ENCODE data around the gene DDX56. TPM values are rescaled to one million over a fixed set of nuclear protein-coding genes. Genes with fewer than 3 reads are reported as not detected.

The DDX56 gene
- total and polyA plus RNA-seq, 3 experiments from 2014 or later = 36.0 to 158 (median 148) TPM

DNA sequence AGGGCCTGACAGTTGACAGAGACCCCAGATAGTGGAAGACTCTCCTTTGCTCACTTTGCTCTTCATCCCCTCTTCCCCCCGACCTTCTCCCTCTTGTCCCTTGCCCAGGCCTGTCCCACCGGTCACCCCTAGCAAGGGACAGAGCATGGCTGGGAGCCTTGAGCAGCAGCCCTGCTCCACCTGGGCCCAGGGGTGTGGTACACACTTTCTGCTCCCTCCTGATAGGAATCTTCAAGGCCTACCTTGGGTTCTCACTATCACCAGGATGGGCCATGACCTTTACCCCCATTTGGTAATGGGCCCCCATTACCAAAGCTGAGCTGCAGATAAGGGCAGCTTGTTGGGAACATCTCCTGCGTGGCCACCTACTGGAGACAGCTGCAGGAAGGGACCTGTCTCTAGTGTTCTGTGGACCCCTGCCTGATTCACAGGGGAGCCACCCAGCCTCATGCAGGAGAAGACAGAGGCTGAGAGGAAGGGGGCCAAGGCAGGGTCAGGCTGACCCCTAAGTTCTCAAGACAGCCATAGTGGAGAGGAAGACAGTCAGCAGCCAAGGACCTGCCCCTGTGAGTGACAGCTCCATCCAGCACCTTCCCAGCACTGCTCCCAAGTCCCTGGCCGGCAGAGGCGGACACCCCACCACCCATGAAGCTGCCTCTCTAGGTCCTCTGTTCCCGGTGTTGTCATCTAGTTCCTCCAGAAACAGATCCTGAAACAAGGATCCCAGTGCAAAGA lies 31.7 kb downstream of the DDX56 start:
- H3K9me3 Mint-ChIP-seq = no peaks in the 10 kb centered on the region
- H3K36me3 Mint-ChIP-seq = peaks cover 0 to 2% (median 0%) of the 10 kb centered on the region in 3 donors
- Histone ChIP-seq H3K36me3 (ENCODE audit: insufficient read depth, low read length) (no peaks in the 10 kb centered on the region), H3K4me1 (ENCODE audit: insufficient read depth, low read length) (no peaks in the 10 kb centered on the region), H3K27me3 (ENCODE audit: insufficient read depth, low read length, poor library complexity, severe bottlenecking) (no peaks in the 10 kb centered on the region), H3K4me3 (ENCODE audit: low read length) (no peak overlapping the region), H3K27ac (ENCODE audit: low read depth, low read length) (no peak overlapping the region), H3K9me3 (ENCODE audit: low read length) (no peaks in the 10 kb centered on the region)
- H3K4me1 Mint-ChIP-seq = no peaks in the 10 kb centered on the region
- H3K27me3 Mint-ChIP-seq = peaks cover 6 to 8% of the 10 kb centered on the region in 2 donors
- ChIA-PET CTCF (no interaction called here), POLR2A (interaction anchor here (0.5 kb wide), 1 partner anchor 95 kb away, joined by 3 read pairs; no protein-coding TSS in a partner anchor)
- H3K27ac Mint-ChIP-seq = no peak overlapping the region
- H3K4me3 Mint-ChIP-seq = no peak overlapping the region
- DNase-seq = no peak

DNA sequence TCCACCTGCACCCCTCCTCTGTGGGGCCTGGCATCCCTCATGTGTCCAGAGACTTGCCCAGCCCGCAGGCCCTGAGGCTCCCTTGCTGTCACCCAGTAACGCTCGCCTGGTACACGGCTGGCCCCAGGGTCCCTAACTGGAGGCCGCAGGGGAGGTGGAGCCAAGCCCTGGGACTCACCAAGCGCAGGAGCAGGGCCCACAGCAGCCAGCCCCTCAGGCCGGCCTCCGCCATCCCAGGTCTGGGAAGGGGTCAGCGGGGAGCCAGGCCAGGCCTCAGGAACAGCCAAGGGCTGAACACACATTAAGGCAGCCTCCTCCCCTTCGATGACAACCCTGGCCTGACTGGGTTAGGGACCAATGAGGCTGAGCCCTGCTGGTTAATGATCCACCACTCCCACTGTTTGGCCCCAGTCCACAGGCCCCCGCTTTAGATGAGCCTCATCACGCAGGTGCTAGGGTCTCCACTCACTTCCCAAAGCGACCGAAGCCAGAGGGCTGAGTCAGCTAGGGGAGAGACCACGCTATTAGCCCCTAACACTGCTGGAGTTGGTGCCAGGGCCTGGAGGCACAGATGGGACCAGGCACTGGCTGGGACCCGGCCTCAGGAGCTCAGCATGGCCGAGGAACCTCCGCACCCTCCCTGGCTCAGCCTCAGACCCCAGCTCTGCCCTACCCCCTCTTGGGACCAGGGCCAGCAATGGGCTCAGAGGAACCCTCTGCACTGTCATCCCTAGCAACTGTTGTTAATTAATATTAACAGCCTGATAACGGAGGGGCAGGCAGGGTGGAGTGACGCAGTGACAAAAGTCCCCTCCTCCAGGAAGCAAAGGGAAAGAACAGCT lies 32.5 kb downstream of the DDX56 start, which contains the start of gene NPC1L1:
Gene NPC1L1 (minus strand): TSS at position 303 of the 842 bp plus-strand sequence. CDS start 71 bp downstream, at position 232.
- H3K4me1 Mint-ChIP-seq = no peaks in the 10 kb centered on the region
- no peaks in the 10 kb centered on the region for H3K27me3 ChIP-seq (ENCODE audit: insufficient read depth, low read length, poor library complexity, severe bottlenecking)
- ChIA-PET CTCF (no interaction called here), POLR2A (no interaction called here)
- H3K27me3 Mint-ChIP-seq = peaks cover 6 to 7% of the 10 kb centered on the region in 2 donors
- no peak within 1 kb of the TSS for H3K4me3 ChIP-seq (ENCODE audit: low read length)
- no peak within 1 kb of the TSS for H3K4me3 Mint-ChIP-seq
- no peaks in the 10 kb centered on the region for H3K9me3 ChIP-seq (ENCODE audit: low read length)
- H3K4me1 ChIP-seq (ENCODE audit: insufficient read depth, low read length) = no peaks in the 10 kb centered on the region
- peaks cover 0 to 2% (median 0%) of the 10 kb centered on the region in 3 donors for H3K36me3 Mint-ChIP-seq
- H3K9me3 Mint-ChIP-seq = no peaks in the 10 kb centered on the region
- no peak within 1 kb of the TSS for H3K27ac ChIP-seq (ENCODE audit: low read depth, low read length)
- no peaks in the 10 kb centered on the region for H3K36me3 ChIP-seq (ENCODE audit: insufficient read depth, low read length)
- H3K27ac Mint-ChIP-seq = no peak within 1 kb of the TSS
- no peak for DNase-seq

DNA sequence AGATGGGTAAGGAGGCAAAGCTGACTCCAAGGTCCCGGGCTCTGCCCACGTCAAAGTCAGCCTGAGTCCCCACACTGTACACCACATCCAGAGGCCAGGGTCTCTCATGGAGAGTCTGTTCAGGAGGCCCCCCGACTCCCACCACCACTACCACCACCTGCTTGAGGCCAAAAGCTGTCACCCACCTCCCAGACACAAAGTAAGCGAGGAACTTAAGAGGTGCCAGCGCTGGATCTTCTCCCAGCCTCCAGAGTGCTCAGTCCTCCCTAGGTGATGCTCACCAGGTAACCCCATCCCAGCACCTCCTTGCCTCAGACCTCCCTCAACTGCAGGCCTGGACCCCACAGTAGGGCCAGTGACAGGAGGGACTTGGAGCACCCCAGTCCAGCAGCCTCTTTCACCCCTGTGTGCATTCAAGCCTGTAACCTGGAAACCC lies 33.1 kb downstream of the DDX56 start:
- Histone ChIP-seq H3K9me3 (ENCODE audit: low read length) (no peaks in the 10 kb centered on the region), H3K27me3 (ENCODE audit: insufficient read depth, low read length, poor library complexity, severe bottlenecking) (no peaks in the 10 kb centered on the region), H3K4me3 (ENCODE audit: low read length) (no peak overlapping the region), H3K36me3 (ENCODE audit: insufficient read depth, low read length) (no peaks in the 10 kb centered on the region), H3K4me1 (ENCODE audit: insufficient read depth, low read length) (no peaks in the 10 kb centered on the region), H3K27ac (ENCODE audit: low read depth, low read length) (no peak overlapping the region)
- Mint-ChIP-seq H3K27ac (no peak overlapping the region), H3K36me3 (peaks cover 0 to 2% (median 0%) of the 10 kb centered on the region in 3 donors), H3K27me3 (peaks cover 6 to 7% of the 10 kb centered on the region in 2 donors), H3K9me3 (no peaks in the 10 kb centered on the region), H3K4me3 (no peak overlapping the region), H3K4me1 (no peaks in the 10 kb centered on the region)
- ChIA-PET CTCF (interaction anchor here (0.6 kb wide), 1 partner anchor 63 kb away, joined by 3 read pairs; no protein-coding TSS in a partner anchor), POLR2A (no interaction called here)
- no peak for DNase-seq

DNA sequence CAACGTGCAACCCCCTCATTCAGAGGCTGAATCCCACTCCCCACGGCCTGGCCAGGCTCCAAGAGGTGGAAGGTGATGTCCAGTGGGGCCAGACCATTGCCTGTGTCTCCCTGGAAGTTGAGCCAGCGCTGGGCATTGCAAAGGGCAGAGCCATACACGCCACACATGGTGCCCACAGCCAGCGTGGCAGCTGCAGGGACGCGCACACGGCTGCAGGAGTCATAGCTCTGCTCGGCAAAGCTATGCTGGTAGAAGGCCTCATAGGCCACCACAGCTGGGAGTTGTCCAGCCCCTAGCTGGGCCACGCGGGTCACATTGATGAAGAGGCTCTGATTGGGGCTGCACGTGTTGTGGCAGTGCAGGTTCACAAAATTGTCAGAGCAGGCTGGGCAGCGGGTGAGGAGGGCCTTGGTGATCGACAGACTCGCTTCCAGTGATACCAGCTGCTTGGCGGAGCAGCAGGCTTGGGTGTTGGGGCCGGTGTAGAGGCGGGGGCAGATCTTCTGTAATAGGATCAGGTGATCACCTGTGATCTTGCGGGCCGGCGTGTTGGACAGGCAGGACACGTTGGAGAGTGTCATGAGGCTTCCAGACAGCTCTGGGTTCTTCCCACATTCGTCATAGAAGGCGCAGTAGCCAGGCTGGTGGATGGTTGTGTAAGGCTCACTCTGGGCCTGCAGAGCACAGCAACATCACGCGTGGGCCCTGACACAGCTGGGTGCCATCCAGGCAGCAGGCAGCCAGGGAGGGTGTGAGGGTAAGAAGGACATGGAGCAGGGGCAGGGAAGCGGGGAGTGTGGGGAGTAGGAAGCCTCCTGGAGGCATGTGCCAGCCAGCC lies 33.8 kb downstream of the DDX56 start:
- H3K4me1 ChIP-seq (ENCODE audit: insufficient read depth, low read length) = no peaks in the 10 kb centered on the region
- no peak overlapping the region for H3K4me3 ChIP-seq (ENCODE audit: low read length)
- ChIA-PET POLR2A (no interaction called here), CTCF (interaction anchor here (0.6 kb wide), 1 partner anchor 62 kb away, joined by 3 read pairs; no protein-coding TSS in a partner anchor)
- DNase-seq = no peak
- no peaks in the 10 kb centered on the region for H3K9me3 ChIP-seq (ENCODE audit: low read length)
- Mint-ChIP-seq H3K27ac (peak overlapping the region in 1 of 8 donors; percentile 37), H3K9me3 (no peaks in the 10 kb centered on the region), H3K27me3 (peaks cover 5 to 6% of the 10 kb centered on the region in 2 donors), H3K36me3 (no peaks in the 10 kb centered on the region), H3K4me3 (no peak overlapping the region), H3K4me1 (no peaks in the 10 kb centered on the region)
- no peaks in the 10 kb centered on the region for H3K27me3 ChIP-seq (ENCODE audit: insufficient read depth, low read length, poor library complexity, severe bottlenecking)
- no peak overlapping the region for H3K27ac ChIP-seq (ENCODE audit: low read depth, low read length)
- H3K36me3 ChIP-seq (ENCODE audit: insufficient read depth, low read length) = no peaks in the 10 kb centered on the region

- Mint-ChIP-seq H3K9me3 (no peaks in the 10 kb centered on the region), H3K27me3 (peaks cover 5 to 6% of the 10 kb centered on the region in 2 donors), H3K4me1 (no peaks in the 10 kb centered on the region), H3K27ac (no peak overlapping the region), H3K36me3 (no peaks in the 10 kb centered on the region), H3K4me3 (no peak overlapping the region)
- Histone ChIP-seq H3K4me3 (ENCODE audit: low read length) (no peak overlapping the region), H3K27ac (ENCODE audit: low read depth, low read length) (no peak overlapping the region), H3K36me3 (ENCODE audit: insufficient read depth, low read length) (no peaks in the 10 kb centered on the region), H3K27me3 (ENCODE audit: insufficient read depth, low read length, poor library complexity, severe bottlenecking) (no peaks in the 10 kb centered on the region), H3K9me3 (ENCODE audit: low read length) (no peaks in the 10 kb centered on the region), H3K4me1 (ENCODE audit: insufficient read depth, low read length) (no peaks in the 10 kb centered on the region)
- ChIA-PET CTCF (no interaction called here), POLR2A (no interaction called here)
- no peak for DNase-seq
Measured at GRCh38 chr7:44538798-44539668, 34.7 kb downstream of the DDX56 start.

- Histone ChIP-seq H3K9me3 (ENCODE audit: low read length) (no peaks in the 10 kb centered on the region), H3K4me3 (ENCODE audit: low read length) (no peak overlapping the region), H3K36me3 (ENCODE audit: insufficient read depth, low read length) (no peaks in the 10 kb centered on the region), H3K27ac (ENCODE audit: low read depth, low read length) (no peak overlapping the region), H3K27me3 (ENCODE audit: insufficient read depth, low read length, poor library complexity, severe bottlenecking) (no peaks in the 10 kb centered on the region), H3K4me1 (ENCODE audit: insufficient read depth, low read length) (no peaks in the 10 kb centered on the region)
- no peak for DNase-seq
- peaks cover 2 to 3% of the 10 kb centered on the region in 2 donors for H3K27me3 Mint-ChIP-seq
- H3K4me3 Mint-ChIP-seq = no peak overlapping the region
- no peaks in the 10 kb centered on the region for H3K36me3 Mint-ChIP-seq
- no peaks in the 10 kb centered on the region for H3K4me1 Mint-ChIP-seq
- ChIA-PET POLR2A (no interaction called here), CTCF (no interaction called here)
- no peaks in the 10 kb centered on the region for H3K9me3 Mint-ChIP-seq
- no peak overlapping the region for H3K27ac Mint-ChIP-seq
Measured at GRCh38 chr7:44538093-44538797, 35.5 kb downstream of the DDX56 start.

DNA sequence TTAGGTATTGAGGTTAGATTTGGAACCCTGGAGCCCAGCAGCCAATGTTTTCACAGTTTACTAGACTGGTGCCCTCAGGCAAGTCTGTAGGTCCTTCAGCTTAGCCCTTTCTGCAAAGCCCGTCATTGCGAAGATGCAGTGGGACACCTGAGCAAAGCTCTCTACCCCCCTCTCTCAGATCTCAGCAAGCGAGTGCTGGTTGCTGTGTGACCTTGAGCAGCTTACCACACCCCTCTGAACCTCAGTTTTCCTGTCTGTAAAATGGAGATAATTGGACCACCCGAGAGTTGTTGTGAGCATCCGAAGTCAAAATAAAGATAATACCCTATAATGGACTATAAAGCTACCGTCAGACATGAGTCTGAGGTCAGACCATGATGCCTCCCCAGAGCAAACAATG lies 36.3 kb downstream of the DDX56 start:
- Histone ChIP-seq H3K27me3 (ENCODE audit: insufficient read depth, low read length, poor library complexity, severe bottlenecking) (no peaks in the 10 kb centered on the region), H3K36me3 (ENCODE audit: insufficient read depth, low read length) (no peaks in the 10 kb centered on the region), H3K4me1 (ENCODE audit: insufficient read depth, low read length) (no peaks in the 10 kb centered on the region), H3K27ac (ENCODE audit: low read depth, low read length) (no peak overlapping the region), H3K9me3 (ENCODE audit: low read length) (no peaks in the 10 kb centered on the region), H3K4me3 (ENCODE audit: low read length) (no peak overlapping the region)
- ChIA-PET POLR2A (no interaction called here), CTCF (interaction anchor here (0.8 kb wide), 1 partner anchor 27 kb away, joined by 3 read pairs; no protein-coding TSS in a partner anchor)
- H3K36me3 Mint-ChIP-seq = no peaks in the 10 kb centered on the region
- DNase-seq = no peak
- H3K27ac Mint-ChIP-seq = peak overlapping the region in 1 of 8 donors; percentile 68
- no peak overlapping the region for H3K4me3 Mint-ChIP-seq
- H3K4me1 Mint-ChIP-seq = no peaks in the 10 kb centered on the region
- H3K9me3 Mint-ChIP-seq = no peaks in the 10 kb centered on the region
- peaks cover 2 to 3% of the 10 kb centered on the region in 2 donors for H3K27me3 Mint-ChIP-seq

Measured in CD8-positive, alpha-beta memory T cell (primary cell).